GM12874 (cell line): Measurements from ENCODE around the gene YKT6.

Source experiments
- TF ChIP-seq, protein P1 (sequence below): IDR thresholded peaks from 2 replicates; pipeline ENCODE4 v1.5.1; 2011; ENCODE audit warnings: low read depth, mild to moderate bottlenecking, control low read depth, low read length, moderate library complexity; ENCODE audit not compliant: insufficient read depth

YKT6 gene

DNA sequence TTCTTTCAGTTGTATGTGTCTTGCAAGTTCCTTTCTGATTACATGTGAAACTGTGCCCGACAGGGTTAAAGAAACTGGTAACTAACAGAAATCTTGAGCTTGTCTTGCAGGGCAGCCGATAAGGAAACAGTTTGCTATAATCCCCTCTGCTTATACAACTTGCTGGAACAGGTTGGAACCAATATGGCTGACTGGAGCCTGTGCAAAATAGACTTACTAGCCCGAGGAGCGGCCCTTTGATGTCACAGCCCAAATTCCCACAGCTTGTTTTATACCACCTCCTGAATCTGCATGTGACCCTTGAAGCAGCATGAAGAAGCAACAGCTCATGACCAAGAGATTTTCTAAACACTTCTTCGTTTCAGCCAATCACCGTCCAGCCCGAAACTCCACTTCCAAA, 3.3 kb upstream of the YKT6 start:
- TF ChIP-seq, protein P1, sequence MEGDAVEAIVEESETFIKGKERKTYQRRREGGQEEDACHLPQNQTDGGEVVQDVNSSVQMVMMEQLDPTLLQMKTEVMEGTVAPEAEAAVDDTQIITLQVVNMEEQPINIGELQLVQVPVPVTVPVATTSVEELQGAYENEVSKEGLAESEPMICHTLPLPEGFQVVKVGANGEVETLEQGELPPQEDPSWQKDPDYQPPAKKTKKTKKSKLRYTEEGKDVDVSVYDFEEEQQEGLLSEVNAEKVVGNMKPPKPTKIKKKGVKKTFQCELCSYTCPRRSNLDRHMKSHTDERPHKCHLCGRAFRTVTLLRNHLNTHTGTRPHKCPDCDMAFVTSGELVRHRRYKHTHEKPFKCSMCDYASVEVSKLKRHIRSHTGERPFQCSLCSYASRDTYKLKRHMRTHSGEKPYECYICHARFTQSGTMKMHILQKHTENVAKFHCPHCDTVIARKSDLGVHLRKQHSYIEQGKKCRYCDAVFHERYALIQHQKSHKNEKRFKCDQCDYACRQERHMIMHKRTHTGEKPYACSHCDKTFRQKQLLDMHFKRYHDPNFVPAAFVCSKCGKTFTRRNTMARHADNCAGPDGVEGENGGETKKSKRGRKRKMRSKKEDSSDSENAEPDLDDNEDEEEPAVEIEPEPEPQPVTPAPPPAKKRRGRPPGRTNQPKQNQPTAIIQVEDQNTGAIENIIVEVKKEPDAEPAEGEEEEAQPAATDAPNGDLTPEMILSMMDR = no peak

DNA sequence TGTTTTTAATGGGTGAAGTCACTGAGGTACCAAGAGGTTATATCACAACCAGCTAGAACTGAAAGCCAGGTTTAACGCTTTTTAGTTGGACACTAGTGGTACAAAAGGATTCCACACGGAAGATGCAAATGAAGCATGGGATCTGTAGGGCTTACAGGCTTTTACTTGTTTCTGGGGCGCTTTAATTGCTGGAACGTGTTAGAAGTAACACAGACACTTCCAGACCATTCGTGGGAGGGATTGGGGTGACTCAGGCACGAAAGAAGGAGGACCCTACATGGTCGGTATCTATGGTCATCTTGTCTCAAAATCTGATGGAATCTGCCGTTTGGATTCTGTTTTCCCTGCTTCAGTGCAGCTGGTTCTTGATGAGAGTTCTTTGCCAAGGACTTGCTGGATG, 1.0 kb downstream of the YKT6 start:
- TF ChIP-seq, protein P1 = no peak

DNA sequence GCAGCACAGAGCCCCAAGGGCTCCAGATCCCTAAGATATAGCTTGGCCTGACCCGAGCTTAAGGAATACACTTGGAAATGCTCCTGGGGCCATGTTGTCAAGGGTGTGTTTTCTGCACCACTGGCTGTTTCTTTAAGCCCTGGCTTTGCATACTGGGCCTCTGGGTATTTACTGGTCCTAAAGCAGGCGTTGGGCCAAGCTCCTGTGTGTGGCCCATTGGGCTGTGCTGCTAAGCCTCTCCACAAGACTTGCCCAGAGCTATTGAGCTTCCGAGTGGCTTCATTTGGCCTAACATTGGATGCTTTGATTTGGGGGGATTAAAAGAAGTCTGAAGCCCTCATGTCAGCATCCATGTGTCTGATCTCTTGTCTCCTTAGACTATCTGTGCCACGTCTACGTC, 5.2 kb downstream of the YKT6 start:
- TF ChIP-seq, protein P1 = no peak

DNA sequence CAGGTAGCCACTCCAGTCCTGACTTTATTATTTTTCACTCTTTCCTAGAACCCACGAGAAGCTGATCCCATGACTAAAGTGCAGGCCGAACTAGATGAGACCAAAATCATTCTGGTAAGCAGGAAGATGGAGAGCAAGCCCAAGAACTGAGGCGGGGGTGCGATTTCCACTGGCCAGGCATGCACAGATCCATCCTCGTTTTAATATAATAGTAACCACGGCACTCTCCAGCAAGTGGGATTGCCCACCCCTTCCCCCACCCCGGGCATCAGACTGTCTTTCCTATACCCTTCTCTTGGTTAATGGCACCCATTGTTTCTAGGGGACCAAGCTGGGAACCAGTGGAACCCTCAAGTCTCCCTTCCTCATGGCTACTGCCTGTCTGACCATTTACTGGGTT, 7.3 kb downstream of the YKT6 start:
- TF ChIP-seq, protein P1 = no peak

DNA sequence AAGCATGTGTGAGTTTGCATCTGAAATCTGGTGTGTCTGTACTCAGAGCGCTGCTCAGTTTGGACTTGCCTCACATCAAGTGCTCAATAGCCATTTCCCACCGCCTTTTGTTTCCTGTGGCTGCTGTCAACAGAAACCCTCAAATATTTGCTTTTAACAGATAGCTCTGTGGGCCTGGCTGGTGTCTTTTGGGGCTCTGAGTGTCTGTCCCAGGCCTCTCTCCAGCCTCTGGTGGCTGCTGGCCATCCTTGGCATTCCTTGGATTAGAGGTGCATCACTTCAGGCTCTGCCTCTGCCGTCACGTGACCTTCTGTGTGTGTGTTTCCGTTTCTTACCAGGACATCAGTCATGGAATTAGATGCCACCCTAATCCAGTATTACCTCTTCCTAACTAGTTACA, 9.3 kb downstream of the YKT6 start:
- TF ChIP-seq, protein P1 = no peak

DNA sequence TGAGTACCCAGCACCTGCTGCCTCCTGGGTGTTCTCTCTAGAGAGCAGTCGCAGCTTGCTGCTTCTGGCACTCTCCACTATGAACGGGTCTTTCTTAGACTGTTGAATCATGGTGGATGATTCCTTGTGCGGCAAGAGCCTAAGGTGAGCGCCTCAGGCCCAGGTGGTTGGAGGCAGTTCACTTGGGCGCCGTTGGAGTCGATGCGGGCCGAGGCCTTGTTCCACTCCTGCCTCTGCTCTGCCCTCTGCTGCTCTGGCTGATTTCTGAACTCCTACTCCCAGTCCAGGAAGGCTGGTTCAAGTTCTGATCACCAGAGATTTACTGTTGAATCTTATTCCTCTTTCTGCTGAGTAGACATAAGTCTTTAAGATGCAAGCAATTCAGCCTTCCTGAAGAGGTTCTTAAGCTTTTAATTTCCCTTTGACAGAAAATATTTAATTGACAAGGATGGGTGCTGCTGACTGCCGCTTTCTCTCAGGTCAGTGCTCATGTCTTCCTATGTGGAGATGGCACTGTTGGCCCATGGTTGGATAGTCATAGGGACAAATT, 10.4 kb downstream of the YKT6 start:
- TF ChIP-seq, protein P1 = no peak

DNA sequence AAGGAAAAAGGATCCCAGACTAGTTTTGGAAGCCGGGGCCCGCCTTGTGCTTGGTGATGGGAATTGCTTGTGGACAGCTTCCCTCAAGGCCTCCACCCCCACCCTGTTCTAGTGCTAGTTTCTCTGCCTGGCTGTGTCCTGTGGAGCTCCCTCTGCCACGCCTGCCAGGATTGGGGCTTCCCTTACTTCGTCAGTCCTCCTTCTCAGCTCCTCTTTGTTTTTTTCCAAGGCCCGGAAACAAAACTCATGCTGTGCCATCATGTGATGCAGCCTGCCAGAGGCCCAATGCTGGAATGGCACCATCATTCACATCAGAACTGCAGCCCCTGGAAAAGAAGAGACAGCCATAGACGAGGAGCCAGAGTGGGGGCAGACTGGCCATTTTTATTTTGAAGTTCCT, 11.2 kb downstream of the YKT6 start:
- TF ChIP-seq, protein P1 = no peak
